IPS DF 4.7 (cell line): ENCODE data around the gene CSF2.
A peak's percentile ranks its signal among the peaks of the same experiment; 100 is the strongest.

ENCODE experiments used
- DNase-seq: peaks from one replicate; pipeline ENCODE4 v3.0.0-alpha.2; 2013; ENCODE audit warnings: low spot score; ENCODE audit errors: extremely low read depth

Gene CSF2

DNA sequence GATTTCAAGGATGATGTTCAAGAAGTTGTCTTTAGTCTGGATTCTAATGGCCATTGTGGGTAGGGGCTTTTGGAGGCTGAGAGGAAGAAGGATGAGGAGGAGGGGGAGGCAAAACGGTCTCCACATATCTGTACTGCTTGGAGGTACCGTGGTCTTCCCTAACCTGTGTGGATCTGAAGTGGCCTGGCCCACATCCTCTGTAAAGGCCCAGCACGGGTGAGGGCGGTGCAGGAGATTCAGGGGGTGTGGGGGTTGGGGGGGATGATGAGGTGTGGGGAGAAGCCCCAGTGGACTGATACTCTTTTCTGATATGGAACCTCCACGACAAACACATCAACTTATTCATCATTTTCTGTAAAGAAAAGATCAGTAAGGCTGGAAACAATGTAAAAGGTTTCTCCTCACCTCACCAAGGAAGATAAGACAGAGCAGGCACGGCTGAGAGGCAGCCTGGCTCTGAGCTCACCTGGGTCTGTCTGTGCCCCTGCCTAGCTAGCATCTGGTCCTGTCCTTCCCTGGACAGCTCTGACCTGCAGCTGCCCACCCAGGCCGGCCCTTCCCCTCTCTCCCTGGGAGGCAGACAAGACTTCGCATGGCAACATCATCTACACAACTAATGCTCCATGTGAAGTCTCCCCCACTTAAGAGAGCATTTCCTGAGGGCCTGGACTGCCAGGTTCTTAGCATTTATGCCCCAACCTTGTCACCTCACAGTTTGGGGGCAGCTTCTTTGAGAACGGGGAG lies 18.7 kb upstream of the CSF2 start:
- no peak for DNase-seq

DNA sequence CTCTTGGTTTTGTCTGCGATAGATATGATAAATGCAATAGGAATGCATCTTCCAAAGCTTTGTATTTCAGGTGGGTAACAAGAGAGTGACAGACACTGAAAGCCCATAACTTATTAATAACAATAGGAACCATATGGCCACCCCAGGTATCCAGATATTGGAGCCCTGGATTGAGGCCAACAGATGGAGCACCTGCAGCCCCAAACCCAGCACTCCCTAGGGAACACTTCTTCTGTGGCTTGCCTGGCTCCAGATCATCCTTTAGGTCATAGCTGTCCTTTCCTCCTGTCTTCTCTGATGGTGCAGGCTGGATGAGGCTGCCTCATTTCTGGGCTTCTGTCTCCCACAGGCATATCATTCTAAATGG lies 18.2 kb upstream of the CSF2 start:
- DNase-seq: no peak

DNA sequence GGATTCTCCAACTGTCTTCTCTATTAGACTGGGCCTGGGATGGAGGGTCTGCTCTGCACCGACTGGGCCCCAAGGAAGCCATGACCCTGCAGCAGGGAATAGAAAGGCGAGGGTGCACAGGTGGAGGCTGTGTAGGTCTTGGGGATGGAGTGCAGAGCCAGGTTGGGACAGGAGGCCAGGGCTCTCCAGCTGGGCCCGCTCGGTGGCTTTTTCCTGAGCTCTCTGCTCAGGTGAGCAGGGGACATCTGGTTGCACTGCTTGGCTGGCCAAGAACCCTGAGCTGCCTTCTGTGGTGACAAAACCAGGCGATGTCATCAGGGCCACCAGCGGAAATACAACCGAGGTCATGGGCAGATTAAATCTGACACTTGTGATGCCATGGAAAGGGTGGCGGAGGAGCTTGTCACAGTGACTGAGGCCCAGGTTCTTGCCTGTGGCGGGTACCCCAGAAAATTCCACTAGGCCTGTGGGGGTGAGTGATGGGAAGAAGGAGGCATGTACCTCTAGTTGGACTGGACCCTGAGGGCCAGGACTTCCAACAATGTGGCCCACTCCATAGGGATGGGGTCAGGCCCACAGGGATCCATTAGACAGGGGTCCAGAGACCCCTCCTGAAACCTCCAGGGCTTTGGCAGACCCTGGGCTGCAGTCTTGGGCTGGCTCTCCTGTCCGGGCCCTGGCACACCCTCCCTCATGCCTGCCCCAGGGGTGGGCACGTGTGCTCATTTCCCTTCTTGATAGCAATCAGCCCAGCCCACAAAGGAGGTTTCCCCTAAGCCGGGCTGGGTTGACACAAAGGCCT lies 17.6 kb upstream of the CSF2 start:
- DNase-seq: no peak

GRCh38 chr5:132056610-132057497 lies 16.7 kb upstream of the CSF2 start:
- no peak for DNase-seq

DNA sequence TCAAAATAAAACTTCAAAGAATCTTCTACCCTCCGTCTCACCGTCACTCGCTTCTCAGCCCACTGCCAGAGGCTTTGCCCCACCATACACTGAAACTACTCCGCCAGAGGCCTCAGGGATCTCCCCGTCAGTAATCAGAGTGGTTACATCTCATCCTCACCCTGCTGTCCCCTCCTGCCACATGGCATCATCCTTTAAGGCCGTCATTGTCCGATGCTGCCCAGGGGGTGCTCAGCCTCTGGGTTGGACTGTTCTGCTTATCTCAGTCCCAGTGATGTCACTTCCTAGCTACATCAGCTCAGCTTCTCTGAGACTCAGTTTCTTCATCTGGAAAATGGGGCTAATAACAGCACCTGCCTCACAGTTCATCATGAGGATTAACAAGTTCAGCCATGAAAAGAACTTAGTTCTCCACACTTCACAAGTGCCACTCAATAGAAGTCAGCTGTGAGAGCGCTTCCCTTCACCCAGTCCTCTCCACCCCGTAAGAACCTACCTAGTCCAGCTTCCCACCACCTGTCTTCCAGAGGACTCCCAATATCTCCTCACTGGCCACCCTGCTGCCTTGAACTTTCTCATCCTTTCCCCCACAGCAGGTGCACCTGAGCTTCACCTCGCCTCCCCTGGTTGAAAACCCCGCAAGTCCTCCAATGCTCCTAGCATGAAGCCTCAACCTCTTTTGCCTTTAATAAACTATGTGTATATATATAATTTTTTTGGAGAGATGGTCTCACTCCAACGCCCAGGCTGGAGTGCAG lies 15.9 kb upstream of the CSF2 start:
- no peak for DNase-seq

GRCh38 chr5:132058646-132059042 lies 14.9 kb upstream of the CSF2 start:
- no peak for DNase-seq

GRCh38 chr5:132059043-132059695 lies 14.4 kb upstream of the CSF2 start:
- no peak for DNase-seq

GRCh38 chr5:132059696-132060500 lies 13.7 kb upstream of the CSF2 start:
- DNase-seq: no peak

- DNase-seq: no peak
These were observed 13.0 kb upstream of the CSF2 start, which contains the start of gene IL3 for GRCh38 chr5:132060501-132061161. IL3 (plus strand) TSS chr5:132060655; CDS start chr5:132060707, 52 bp downstream.

DNA sequence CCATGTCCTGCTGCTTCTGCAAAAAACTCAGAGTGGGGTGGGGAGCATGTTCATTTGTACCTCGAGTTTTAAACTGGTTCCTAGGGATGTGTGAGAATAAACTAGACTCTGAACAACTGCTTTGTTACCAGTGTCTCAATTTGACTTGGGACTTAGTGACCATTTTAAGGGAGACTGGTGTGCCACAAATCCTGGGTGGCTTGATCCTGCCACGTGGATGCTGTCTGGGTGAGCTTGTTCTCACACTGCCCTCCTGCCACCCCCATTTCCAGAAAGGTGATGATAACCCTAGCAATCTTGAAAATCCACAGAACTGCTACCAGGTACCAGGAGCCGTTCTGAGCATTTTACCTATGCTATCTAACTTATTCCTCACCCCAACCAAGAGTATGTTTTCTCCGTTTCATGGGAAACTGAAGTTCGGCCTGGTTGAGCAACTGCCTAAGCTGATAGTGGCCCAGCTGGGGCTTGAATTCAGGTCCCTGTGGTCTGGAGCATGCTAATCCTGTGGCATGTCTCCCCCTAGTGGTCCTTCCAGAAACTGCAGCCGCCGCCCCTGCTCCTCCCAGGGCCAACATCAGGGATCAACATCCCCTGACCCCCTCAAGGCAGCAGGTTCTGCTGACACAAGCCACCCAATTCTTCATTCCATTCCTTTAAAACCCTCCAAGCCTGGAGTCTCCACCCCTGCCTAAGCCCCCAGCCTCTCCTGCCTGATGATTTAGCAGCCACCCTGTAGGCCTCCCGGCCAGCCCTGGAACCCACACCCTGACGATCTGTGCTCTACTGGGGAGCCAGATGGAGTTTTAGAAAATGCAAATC lies 10.3 kb upstream of the CSF2 start:
- DNase-seq: peak; percentile 22

DNA sequence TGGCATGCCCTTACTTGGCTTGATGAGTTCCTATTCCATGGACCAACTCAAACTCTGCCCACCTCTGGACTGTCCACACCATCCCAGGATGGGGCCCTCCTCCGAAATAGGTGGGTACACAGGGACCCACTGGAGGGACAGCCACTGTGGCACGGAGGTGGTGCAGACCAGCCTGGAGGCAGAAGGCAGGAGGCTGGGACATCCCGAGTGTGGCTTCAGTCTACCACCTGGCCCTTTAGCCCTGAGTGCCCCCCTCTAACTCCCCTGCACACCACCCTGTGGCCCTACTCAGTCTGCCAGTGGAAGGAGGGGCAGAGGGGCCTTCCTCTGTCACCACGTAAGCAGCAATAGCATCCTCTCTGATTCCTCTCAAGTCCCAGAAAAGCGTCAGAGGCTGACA lies 9.4 kb upstream of the CSF2 start:
- DNase-seq: no peak

DNA sequence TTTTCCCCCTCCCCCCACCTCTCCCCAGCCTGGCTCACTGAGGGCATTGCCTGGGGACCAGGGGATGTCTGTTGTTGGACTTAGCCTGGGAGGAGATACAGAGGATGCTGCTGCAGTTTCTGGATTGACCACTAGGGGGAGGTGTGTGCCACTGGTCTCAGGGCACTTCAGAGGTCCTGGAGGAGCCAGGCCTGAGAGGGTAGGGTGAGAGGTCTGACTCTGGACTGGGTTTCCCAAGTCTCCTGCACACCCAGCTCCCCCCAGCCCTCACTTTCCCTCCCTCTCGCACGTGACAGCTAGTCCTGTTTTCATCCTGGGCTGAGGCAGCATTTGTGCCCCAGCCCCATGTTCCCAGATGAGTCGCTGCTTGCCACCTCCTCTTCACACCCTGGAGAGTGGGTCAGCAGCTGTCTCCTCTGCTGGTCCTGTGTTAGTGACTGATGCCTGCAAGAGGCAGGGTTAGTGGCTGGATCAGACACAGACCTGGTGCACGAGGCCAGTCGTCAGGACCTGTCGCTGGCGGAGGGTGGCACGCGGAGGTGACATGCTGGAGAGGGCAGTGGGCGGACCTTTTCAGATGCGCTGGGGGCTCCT lies 8.8 kb upstream of the CSF2 start:
- peak; percentile 93 for DNase-seq

GRCh38 chr5:132065351-132065937 lies 8.1 kb upstream of the CSF2 start:
- peak; percentile 68 for DNase-seq

- DNase-seq: no peak
These were observed 7.5 kb upstream of the CSF2 start for GRCh38 chr5:132065951-132066701.

DNA sequence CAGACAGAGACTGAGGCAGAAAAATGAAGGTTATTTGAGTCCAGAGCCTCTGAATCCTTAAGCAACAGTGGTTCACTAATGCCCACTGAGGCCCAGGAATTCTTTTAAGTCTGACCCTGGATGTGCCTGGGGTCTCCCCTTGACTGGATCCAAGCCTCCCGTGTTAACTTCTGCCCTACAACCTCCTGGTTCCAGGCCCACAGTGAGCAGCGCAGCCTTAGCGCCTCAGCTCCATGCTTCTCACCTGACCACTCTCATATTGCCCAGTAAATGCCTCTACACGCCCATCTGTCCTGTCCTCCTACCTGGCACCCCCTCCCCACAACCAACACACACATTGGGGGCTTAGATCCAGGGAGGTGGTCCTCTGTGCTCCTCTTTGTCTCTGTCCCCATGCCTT lies 6.7 kb upstream of the CSF2 start:
- no peak for DNase-seq

- DNase-seq: no peak
These were observed 6.1 kb upstream of the CSF2 start for GRCh38 chr5:132067451-132067850.
